Gastrocnemius medialis (tissue), 4 donors: Measurements from ENCODE around the gene CLIP4.

Experiments used
- POLR2A ChIP-seq, 2 donors: fragments of 450-650 bp; IDR thresholded peaks; one replicate each; pipeline ENCODE4 v1.6.1; 2017; ENCODE audit warnings: antibody characterized with exemption in 2 of 2, mild to moderate bottlenecking in 2 of 2, moderate library complexity in 2 of 2
- TF ChIP-seq, protein P1 (sequence below), 5 experiments: fragments of 450-650 bp in 3 of 5; fragments of 200-600 bp in 2 of 5; sonication (generic) in 2 of 5; IDR thresholded peaks in 4 of 5; conservative IDR thresholded peaks in 1 of 5; 1 replicate in 4 of 5; 2 replicates in 1 of 5; pipeline ENCODE4 v1.5.1; 2016 to 2019; ENCODE audit warnings: antibody characterized with exemption in 5 of 5, mild to moderate bottlenecking in 3 of 5, moderate library complexity in 3 of 5

DNA sequence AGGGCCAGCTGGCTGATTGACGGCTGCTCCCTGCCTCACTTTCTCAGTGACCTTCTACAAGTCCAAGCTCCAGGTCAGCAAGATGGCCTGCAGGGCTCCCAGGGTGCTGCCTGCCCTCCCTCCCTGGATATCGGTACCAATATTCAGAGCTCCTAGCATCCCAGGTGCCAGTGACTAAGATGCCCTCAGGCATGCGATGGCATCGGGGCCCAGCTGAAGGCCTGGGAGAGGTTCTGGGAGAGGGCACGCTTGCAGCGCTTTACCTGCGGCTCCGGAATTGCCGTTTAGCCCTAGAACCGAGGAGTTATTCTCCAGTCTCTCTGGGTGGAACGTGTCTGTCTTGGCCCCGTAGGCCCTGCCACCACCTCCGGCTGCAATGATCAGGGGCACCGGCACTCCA is 116.8 kb downstream of the CLIP4 start:
- TF ChIP-seq, protein P1, sequence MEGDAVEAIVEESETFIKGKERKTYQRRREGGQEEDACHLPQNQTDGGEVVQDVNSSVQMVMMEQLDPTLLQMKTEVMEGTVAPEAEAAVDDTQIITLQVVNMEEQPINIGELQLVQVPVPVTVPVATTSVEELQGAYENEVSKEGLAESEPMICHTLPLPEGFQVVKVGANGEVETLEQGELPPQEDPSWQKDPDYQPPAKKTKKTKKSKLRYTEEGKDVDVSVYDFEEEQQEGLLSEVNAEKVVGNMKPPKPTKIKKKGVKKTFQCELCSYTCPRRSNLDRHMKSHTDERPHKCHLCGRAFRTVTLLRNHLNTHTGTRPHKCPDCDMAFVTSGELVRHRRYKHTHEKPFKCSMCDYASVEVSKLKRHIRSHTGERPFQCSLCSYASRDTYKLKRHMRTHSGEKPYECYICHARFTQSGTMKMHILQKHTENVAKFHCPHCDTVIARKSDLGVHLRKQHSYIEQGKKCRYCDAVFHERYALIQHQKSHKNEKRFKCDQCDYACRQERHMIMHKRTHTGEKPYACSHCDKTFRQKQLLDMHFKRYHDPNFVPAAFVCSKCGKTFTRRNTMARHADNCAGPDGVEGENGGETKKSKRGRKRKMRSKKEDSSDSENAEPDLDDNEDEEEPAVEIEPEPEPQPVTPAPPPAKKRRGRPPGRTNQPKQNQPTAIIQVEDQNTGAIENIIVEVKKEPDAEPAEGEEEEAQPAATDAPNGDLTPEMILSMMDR (IDR thresholded peaks at IDR 0.05 in 4 of 5, conservative IDR thresholded peaks at IDR 0.05 in 1 of 5): no peak
- TF ChIP-seq POLR2A (IDR thresholded peaks at IDR 0.05): no peak
